HepG2 (cell line): Measurements from ENCODE around the gene HS6ST1. TPM values are rescaled to one million over a fixed set of nuclear protein-coding genes. Genes with fewer than 3 reads are reported as not detected.

Experiments used
- AGO2 ChIP-seq: fragments of 200-400 bp; formaldehyde crosslinking; optimal IDR thresholded peaks from 2 replicates; pipeline ENCODE3; 2017; ENCODE audit warnings: mild to moderate bottlenecking, low read depth, low read length, moderate library complexity
- HOXD1 ChIP-seq: sonication (generic); formaldehyde crosslinking; IDR thresholded peaks from 2 replicates; pipeline ENCODE4 v1.5.0; 2020; ENCODE audit warnings: missing genetic modification reagents
- KLF11 ChIP-seq: IDR thresholded peaks from 2 replicates; pipeline ENCODE4 v1.6.1; 2016; ENCODE audit warnings: missing compliant biosample characterization
- MAZ ChIP-seq, 2 experiments: sonication (generic) in 1 of 2; formaldehyde crosslinking in 1 of 2; IDR thresholded peaks; 2 replicates each; pipeline versions ENCODE4 v1.5.0 to v1.6.1; 2012 to 2020; ENCODE audit warnings: low read depth in 2 of 2, mild to moderate bottlenecking in 2 of 2, borderline replicate concordance in 1 of 2, improper control_type of control experiment in 1 of 2, low read length in 1 of 2, missing genetic modification reagents in 1 of 2, moderate library complexity in 1 of 2
- STAT5B ChIP-seq: sonication (generic); formaldehyde crosslinking; IDR thresholded peaks from 2 replicates; pipeline ENCODE4 v1.4.0; 2020; ENCODE audit warnings: missing genetic modification reagents
- TOPORS ChIP-seq: sonication (generic); formaldehyde crosslinking; IDR thresholded peaks from 2 replicates; pipeline ENCODE4 v1.8.0; 2023; ENCODE audit warnings: mild to moderate bottlenecking, missing genetic modification reagents
- ZC3H4 ChIP-seq: sonication (generic); formaldehyde crosslinking; IDR thresholded peaks from 2 replicates; pipeline ENCODE4 v1.4.0; 2020; ENCODE audit warnings: missing genetic modification reagents, borderline replicate concordance
- ZKSCAN8 ChIP-seq: IDR thresholded peaks from 2 replicates; pipeline ENCODE4 v1.6.1; 2016; ENCODE audit warnings: borderline replicate concordance, missing genetic modification reagents, missing compliant biosample characterization
- ZNF703 ChIP-seq: sonication (generic); formaldehyde crosslinking; IDR thresholded peaks from 2 replicates; pipeline ENCODE4 v1.5.1; 2020; ENCODE audit warnings: missing genetic modification reagents, mild to moderate bottlenecking, moderate library complexity, borderline replicate concordance
- ZNF816 ChIP-seq: sonication (generic); formaldehyde crosslinking; IDR thresholded peaks from 2 replicates; pipeline ENCODE4 v1.8.0; 2022; ENCODE audit warnings: missing genetic modification reagents, mild to moderate bottlenecking, borderline replicate concordance
- polyA plus RNA-seq, 8 experiments: library from polyadenylated mRNA; depleted of rRNA in 3 of 8; stranded (reverse) in 7 of 8; unstranded in 1 of 8; fragments of >200 nt; fragmentation: Illumina TruSeq in 4 of 8; extraction: Trizol in 4 of 8; gene quantifications; 2 replicates each; pipeline versions ENCODE4 v1.2.1 to v1.2.3, GENCODE V29; 2011 to 2016; ENCODE audit warnings: low read depth in 4 of 8, missing spikeins in 1 of 8, mixed read lengths in 1 of 8; ENCODE audit not compliant: insufficient read depth in 1 of 8
- total RNA-seq, 5 experiments: library from RNA; depleted of rRNA; stranded (reverse); fragments of >200 nt; fragmentation: Illumina TruSeq; extraction: Trizol; gene quantifications; 2 replicates each; pipeline ENCODE4 v1.2.3, GENCODE V29; 2016; ENCODE audit warnings: low read depth in 1 of 5
- TF ChIP-seq, protein P1 (sequence below): sonication (generic); formaldehyde crosslinking; IDR thresholded peaks from 2 replicates; pipeline ENCODE4 v1.9.0; 2021; ENCODE audit warnings: mild to moderate bottlenecking, missing genetic modification reagents
- TF ChIP-seq, protein P2 (sequence below): sonication (generic); formaldehyde crosslinking; IDR thresholded peaks from 2 replicates; pipeline ENCODE4 v1.5.1; 2020; ENCODE audit warnings: mild to moderate bottlenecking, missing genetic modification reagents, borderline replicate concordance
- TF ChIP-seq, protein P3 (sequence below): sonication (generic); formaldehyde crosslinking; IDR thresholded peaks from 2 replicates; pipeline ENCODE4 v1.9.0; 2021; ENCODE audit warnings: missing genetic modification reagents, borderline replicate concordance
- TF ChIP-seq, protein P4 (sequence below), 2 experiments: sonication (generic) in 1 of 2; formaldehyde crosslinking in 1 of 2; IDR thresholded peaks; 2 replicates each; pipeline versions ENCODE4 v1.4.0 to v1.6.1; 2018 to 2020; ENCODE audit warnings: missing genetic modification reagents in 2 of 2, borderline replicate concordance in 1 of 2, low read depth in 1 of 2, mild to moderate bottlenecking in 1 of 2, missing biosample characterization in 1 of 2

HS6ST1 gene
- total and polyA plus RNA-seq, 2 of the 13 experiments (the other 11 are each of a cell fraction or from before 2014, with no cell fraction given): 34.5 to 84.6 TPM

DNA sequence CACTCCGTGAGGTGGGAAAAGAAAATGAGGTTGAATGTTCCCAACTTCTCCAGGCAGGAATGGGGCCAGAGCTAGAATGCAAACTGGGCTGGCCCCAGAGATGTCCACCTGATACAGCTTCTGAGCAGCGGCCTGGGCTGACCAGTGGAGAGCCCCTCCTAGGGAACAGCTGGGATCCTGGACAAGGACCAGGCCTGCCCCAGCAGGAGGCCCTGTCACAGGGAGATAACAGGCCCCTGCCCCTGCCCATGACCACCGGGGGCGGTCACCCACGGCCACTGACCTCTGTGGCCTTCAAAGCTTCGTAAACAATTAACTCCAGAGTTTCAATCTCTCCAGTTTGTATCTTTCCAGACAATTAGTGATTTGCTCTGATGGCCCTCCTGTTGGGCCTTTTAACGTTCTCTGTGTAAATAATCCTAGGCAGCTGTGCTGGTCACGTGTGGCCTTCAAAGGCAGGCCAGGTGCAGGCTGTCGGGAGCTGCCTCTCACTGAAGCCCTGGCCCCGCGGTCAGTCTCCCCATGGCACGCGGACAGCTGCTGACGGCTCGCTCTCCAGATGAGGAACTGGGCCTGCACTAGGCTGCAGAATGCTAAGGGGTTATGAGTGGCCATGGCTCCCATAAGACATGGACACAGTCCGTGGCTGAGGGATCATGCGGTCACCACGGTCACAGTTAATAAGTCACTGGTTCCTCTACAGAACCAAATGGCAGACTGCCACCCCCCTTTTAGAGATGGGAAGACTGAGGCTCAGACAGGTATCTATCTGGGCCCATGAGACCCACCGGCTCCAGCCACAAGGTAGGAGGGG, 9.2 kb downstream of the HS6ST1 start (continued):
- TF ChIP-seq TOPORS (peak; percentile 100), KLF11 (CRISPR knock-in tag) (no peak; the same call in none of the 2 replicates), AGO2 (no peak), MAZ (IDR thresholded peaks at IDR 0.05; ENCODE audit: borderline replicate concordance, low read depth, low read length) (peak; percentile 20; the same call in 1 of the 2 replicates), MAZ (CRISPR knock-in tag; IDR thresholded peaks at IDR 0.05; ENCODE audit: low read depth) (peak; percentile 97), ZC3H4 (CRISPR knock-in tag) (no peak; the same call in 1 of the 2 replicates), ZNF703 (peak; percentile 96), STAT5B (CRISPR knock-in tag) (no peak), HOXD1 (CRISPR knock-in tag) (peak; percentile 96), ZKSCAN8 (CRISPR knock-in tag) (peak; percentile 93), ZNF816 (CRISPR knock-in tag) (peak; percentile 99; the same call in 1 of the 2 replicates)
- TF ChIP-seq, protein P1, sequence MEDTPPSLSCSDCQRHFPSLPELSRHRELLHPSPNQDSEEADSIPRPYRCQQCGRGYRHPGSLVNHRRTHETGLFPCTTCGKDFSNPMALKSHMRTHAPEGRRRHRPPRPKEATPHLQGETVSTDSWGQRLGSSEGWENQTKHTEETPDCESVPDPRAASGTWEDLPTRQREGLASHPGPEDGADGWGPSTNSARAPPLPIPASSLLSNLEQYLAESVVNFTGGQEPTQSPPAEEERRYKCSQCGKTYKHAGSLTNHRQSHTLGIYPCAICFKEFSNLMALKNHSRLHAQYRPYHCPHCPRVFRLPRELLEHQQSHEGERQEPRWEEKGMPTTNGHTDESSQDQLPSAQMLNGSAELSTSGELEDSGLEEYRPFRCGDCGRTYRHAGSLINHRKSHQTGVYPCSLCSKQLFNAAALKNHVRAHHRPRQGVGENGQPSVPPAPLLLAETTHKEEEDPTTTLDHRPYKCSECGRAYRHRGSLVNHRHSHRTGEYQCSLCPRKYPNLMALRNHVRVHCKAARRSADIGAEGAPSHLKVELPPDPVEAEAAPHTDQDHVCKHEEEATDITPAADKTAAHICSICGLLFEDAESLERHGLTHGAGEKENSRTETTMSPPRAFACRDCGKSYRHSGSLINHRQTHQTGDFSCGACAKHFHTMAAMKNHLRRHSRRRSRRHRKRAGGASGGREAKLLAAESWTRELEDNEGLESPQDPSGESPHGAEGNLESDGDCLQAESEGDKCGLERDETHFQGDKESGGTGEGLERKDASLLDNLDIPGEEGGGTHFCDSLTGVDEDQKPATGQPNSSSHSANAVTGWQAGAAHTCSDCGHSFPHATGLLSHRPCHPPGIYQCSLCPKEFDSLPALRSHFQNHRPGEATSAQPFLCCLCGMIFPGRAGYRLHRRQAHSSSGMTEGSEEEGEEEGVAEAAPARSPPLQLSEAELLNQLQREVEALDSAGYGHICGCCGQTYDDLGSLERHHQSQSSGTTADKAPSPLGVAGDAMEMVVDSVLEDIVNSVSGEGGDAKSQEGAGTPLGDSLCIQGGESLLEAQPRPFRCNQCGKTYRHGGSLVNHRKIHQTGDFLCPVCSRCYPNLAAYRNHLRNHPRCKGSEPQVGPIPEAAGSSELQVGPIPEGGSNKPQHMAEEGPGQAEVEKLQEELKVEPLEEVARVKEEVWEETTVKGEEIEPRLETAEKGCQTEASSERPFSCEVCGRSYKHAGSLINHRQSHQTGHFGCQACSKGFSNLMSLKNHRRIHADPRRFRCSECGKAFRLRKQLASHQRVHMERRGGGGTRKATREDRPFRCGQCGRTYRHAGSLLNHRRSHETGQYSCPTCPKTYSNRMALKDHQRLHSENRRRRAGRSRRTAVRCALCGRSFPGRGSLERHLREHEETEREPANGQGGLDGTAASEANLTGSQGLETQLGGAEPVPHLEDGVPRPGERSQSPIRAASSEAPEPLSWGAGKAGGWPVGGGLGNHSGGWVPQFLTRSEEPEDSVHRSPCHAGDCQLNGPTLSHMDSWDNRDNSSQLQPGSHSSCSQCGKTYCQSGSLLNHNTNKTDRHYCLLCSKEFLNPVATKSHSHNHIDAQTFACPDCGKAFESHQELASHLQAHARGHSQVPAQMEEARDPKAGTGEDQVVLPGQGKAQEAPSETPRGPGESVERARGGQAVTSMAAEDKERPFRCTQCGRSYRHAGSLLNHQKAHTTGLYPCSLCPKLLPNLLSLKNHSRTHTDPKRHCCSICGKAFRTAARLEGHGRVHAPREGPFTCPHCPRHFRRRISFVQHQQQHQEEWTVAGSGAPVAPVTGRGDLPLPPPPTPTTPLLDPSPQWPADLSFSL: peak; percentile 49; the same call in 1 of the 2 replicates
- TF ChIP-seq, protein P2, sequence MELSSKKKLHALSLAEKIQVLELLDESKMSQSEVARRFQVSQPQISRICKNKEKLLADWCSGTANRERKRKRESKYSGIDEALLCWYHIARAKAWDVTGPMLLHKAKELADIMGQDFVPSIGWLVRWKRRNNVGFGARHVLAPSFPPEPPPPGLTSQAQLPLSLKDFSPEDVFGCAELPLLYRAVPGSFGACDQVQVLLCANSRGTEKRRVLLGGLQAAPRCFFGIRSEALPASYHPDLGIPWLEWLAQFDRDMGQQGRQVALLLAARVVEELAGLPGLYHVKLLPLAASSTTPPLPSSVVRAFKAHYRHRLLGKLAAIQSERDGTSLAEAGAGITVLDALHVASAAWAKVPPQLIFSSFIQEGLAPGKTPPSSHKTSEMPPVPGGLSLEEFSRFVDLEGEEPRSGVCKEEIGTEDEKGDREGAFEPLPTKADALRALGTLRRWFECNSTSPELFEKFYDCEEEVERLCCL (CRISPR knock-in tag): peak; percentile 98
- TF ChIP-seq, protein P3, sequence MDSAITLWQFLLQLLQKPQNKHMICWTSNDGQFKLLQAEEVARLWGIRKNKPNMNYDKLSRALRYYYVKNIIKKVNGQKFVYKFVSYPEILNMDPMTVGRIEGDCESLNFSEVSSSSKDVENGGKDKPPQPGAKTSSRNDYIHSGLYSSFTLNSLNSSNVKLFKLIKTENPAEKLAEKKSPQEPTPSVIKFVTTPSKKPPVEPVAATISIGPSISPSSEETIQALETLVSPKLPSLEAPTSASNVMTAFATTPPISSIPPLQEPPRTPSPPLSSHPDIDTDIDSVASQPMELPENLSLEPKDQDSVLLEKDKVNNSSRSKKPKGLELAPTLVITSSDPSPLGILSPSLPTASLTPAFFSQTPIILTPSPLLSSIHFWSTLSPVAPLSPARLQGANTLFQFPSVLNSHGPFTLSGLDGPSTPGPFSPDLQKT: no peak
- TF ChIP-seq, protein P4, sequence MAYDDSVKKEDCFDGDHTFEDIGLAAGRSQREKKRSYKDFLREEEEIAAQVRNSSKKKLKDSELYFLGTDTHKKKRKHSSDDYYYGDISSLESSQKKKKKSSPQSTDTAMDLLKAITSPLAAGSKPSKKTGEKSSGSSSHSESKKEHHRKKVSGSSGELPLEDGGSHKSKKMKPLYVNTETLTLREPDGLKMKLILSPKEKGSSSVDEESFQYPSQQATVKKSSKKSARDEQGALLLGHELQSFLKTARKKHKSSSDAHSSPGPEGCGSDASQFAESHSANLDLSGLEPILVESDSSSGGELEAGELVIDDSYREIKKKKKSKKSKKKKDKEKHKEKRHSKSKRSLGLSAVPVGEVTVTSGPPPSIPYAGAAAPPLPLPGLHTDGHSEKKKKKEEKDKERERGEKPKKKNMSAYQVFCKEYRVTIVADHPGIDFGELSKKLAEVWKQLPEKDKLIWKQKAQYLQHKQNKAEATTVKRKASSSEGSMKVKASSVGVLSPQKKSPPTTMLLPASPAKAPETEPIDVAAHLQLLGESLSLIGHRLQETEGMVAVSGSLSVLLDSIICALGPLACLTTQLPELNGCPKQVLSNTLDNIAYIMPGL (CRISPR knock-in tag; IDR thresholded peaks at IDR 0.05; ENCODE audit: borderline replicate concordance in 1 of 2, low read depth in 1 of 2): peak; percentile 72 to 91; a peak in 3 of 4 replicates
